Mesenchymal stem cell (in vitro differentiated cells and primary cell): ENCODE data around the gene ZSCAN12.
"Not testable (repeated sequence)": the region's sequence is repeated elsewhere in the genome, so short reads cannot be mapped to it uniquely, and the experiment has no call there.

Source experiments
- DNase-seq: peaks from one replicate; pipeline ENCODE4 v3.0.0-alpha.2; 2013
- H2AFZ ChIP-seq: one replicate; pipeline ENCODE4 v1.6.1; 2013; ENCODE audit warnings: low read depth, mild to moderate bottlenecking, control low read depth, inconsistent platforms, low read length, moderate library complexity
- H2AK5ac ChIP-seq: 2 replicates; pipeline ENCODE4 v1.6.1; 2013; ENCODE audit warnings: low read length, moderate library complexity, mild to moderate bottlenecking, inconsistent platforms; ENCODE audit not compliant: severe bottlenecking
- H2BK120ac ChIP-seq: one replicate; pipeline ENCODE4 v1.6.1; 2013; ENCODE audit warnings: low read depth, mild to moderate bottlenecking, inconsistent platforms, low read length, moderate library complexity
- H2BK12ac ChIP-seq, 2 experiments: one replicate each; pipeline ENCODE4 v1.6.1; 2013; ENCODE audit warnings: inconsistent platforms in 2 of 2, low read length in 2 of 2, mild to moderate bottlenecking in 2 of 2, moderate library complexity in 2 of 2, control low read depth in 1 of 2
- H2BK15ac ChIP-seq: one replicate; pipeline ENCODE4 v1.6.1; 2013; ENCODE audit warnings: mild to moderate bottlenecking, low read depth, inconsistent platforms; ENCODE audit not compliant: poor library complexity, severe bottlenecking
- H2BK5ac ChIP-seq: 2 replicates; pipeline ENCODE4 v1.6.1; 2013; ENCODE audit warnings: low read depth, mild to moderate bottlenecking, low read length, control low read depth, inconsistent platforms; ENCODE audit not compliant: poor library complexity, severe bottlenecking
- H3K14ac ChIP-seq, 2 experiments: one replicate each; pipeline ENCODE4 v1.6.1; 2013; ENCODE audit warnings: inconsistent platforms in 2 of 2, low read length in 2 of 2, control low read depth in 1 of 2, mild to moderate bottlenecking in 1 of 2, moderate library complexity in 1 of 2
- H3K18ac ChIP-seq, 2 experiments: one replicate each; pipeline ENCODE4 v1.6.1; 2013; ENCODE audit warnings: inconsistent platforms in 2 of 2, low read length in 2 of 2, control low read depth in 1 of 2, low read depth in 1 of 2, mild to moderate bottlenecking in 1 of 2
- H3K23ac ChIP-seq, 2 experiments: one replicate each; pipeline ENCODE4 v1.6.1; 2013; ENCODE audit warnings: inconsistent platforms in 2 of 2, low read length in 2 of 2, mild to moderate bottlenecking in 2 of 2, moderate library complexity in 2 of 2, control low read depth in 1 of 2
- H3K27ac ChIP-seq: 2 replicates; pipeline ENCODE4 v1.5.1; 2013; ENCODE audit warnings: mild to moderate bottlenecking, moderate library complexity, low read length, control low read depth, inconsistent platforms; ENCODE audit not compliant: poor library complexity, severe bottlenecking
- H3K27me3 ChIP-seq, 2 experiments: 2 replicates each; pipeline versions ENCODE4 v1.6.1 to v1.7.0; 2013; ENCODE audit warnings: low read length in 2 of 2, mild to moderate bottlenecking in 2 of 2, moderate library complexity in 2 of 2, control low read depth in 1 of 2, inconsistent platforms in 1 of 2; ENCODE audit not compliant: control insufficient read depth in 1 of 2, insufficient read depth in 1 of 2
- H3K36me3 ChIP-seq, 2 experiments: 2 replicates each; pipeline versions ENCODE4 v1.6.1 to v1.7.0; 2013; ENCODE audit warnings: low read length in 2 of 2, control low read depth in 1 of 2, inconsistent platforms in 1 of 2, low read depth in 1 of 2, mild to moderate bottlenecking in 1 of 2; ENCODE audit not compliant: insufficient read depth in 2 of 2, control insufficient read depth in 1 of 2
- H3K4ac ChIP-seq, 2 experiments: one replicate each; pipeline ENCODE4 v1.6.1; 2013; ENCODE audit warnings: inconsistent platforms in 2 of 2, low read length in 2 of 2, mild to moderate bottlenecking in 2 of 2, moderate library complexity in 2 of 2, control low read depth in 1 of 2, low read depth in 1 of 2
- H3K4me1 ChIP-seq: 2 replicates; pipeline ENCODE4 v1.6.1; 2013; ENCODE audit warnings: low read depth, low read length, control low read depth; ENCODE audit not compliant: control insufficient read depth, insufficient read depth
- H3K4me2 ChIP-seq: 2 replicates; pipeline ENCODE4 v1.6.1; 2013; ENCODE audit warnings: low read length, mild to moderate bottlenecking, inconsistent platforms; ENCODE audit not compliant: poor library complexity, severe bottlenecking
- H3K4me3 ChIP-seq, 2 experiments: 2 replicates each; pipeline versions ENCODE4 v1.5.1 to v1.7.0; 2013; ENCODE audit warnings: low read length in 2 of 2, mild to moderate bottlenecking in 2 of 2, control low read depth in 1 of 2, low read depth in 1 of 2; ENCODE audit not compliant: insufficient read depth in 1 of 2
- H3K79me1 ChIP-seq: replicated peaks from 2 replicates; pipeline ENCODE4 v1.6.1; 2013; ENCODE audit warnings: mild to moderate bottlenecking, control low read depth, low read length, inconsistent platforms; ENCODE audit not compliant: poor library complexity, severe bottlenecking
- H3K9ac ChIP-seq: 2 replicates; pipeline ENCODE4 v1.7.0; 2013; ENCODE audit warnings: mild to moderate bottlenecking, low read length, moderate library complexity
- H3K9me3 ChIP-seq: 2 replicates; pipeline ENCODE4 v1.7.0; 2013; ENCODE audit warnings: mild to moderate bottlenecking, low read length; ENCODE audit not compliant: control insufficient read depth
- H4K8ac ChIP-seq: one replicate; pipeline ENCODE4 v1.6.1; 2013; ENCODE audit warnings: inconsistent platforms, mild to moderate bottlenecking, low read length, moderate library complexity
- H4K91ac ChIP-seq: one replicate; pipeline ENCODE4 v1.6.1; 2013; ENCODE audit warnings: mild to moderate bottlenecking, low read length, inconsistent platforms
- WGBS: methylation state at CpG from one replicate; pipeline ENCODE4 v1.1.7; 2013; ENCODE audit warnings: mixed read lengths; 5-methylcytosine and 5-hydroxymethylcytosine counted together

Gene ZSCAN12

GRCh38 chr6:28370440-28370839 lies 29.1 kb downstream of the ZSCAN12 start:
- WGBS, result 63% methylated on average over 2 of the region's 2 CpGs
- Histone ChIP-seq H3K79me1 (peaks cover 1% of the 10 kb centered on the region), H3K9me3 (peaks cover 6% of the 10 kb centered on the region), H2AFZ (no peak overlapping the region), H2AK5ac (no peak overlapping the region), H3K4ac (no peak overlapping the region), H3K27me3 (no peaks in the 10 kb centered on the region), H2BK15ac (no peak overlapping the region), H3K4me1 (no peaks in the 10 kb centered on the region), H3K23ac (no peak overlapping the region), H4K8ac (no peak overlapping the region), H3K36me3 (peaks cover 5 to 19% of the 10 kb centered on the region in 2 experiments), H2BK120ac (no peak overlapping the region), H3K4me2 (no peak overlapping the region), H3K4me3 (no peak overlapping the region), H3K14ac (no peak overlapping the region), H3K27ac (no peak overlapping the region), H3K18ac (no peak overlapping the region), H3K9ac (no peak overlapping the region), H2BK12ac (no peak overlapping the region), H4K91ac (no peak overlapping the region), H2BK5ac (no peak overlapping the region)
- DNase-seq, result no peak

DNA sequence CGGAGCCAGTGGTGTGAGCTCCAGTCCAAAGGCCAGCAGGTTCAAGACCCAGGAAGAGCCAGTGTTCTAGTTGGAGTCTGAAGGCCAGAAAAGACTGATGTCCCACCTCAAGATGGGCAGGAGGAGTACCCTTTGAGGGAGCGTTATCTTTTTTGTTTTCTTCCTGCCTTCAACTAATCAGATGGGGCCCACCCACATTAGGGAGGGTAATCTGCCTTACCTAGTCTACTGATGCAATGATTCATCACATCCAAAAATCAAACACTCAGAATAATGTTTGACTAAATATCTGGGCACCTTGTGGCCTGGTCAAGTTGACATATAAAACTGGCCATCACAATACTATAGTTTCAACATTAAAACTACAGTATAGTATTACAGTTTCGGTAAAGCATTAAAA lies 30.1 kb downstream of the ZSCAN12 start:
- Histone ChIP-seq H2BK120ac (no peak overlapping the region), H3K27ac (no peak overlapping the region), H2BK5ac (no peak overlapping the region), H4K91ac (no peak overlapping the region), H3K27me3 (no peaks in the 10 kb centered on the region), H2AFZ (no peak overlapping the region), H3K4me2 (no peak overlapping the region), H3K4me1 (no peaks in the 10 kb centered on the region), H3K9ac (no peak overlapping the region), H3K14ac (no peak overlapping the region), H3K36me3 (peaks cover 15 to 24% of the 10 kb centered on the region in 2 experiments), H3K79me1 (peaks cover 1% of the 10 kb centered on the region), H2AK5ac (no peak overlapping the region), H2BK15ac (no peak overlapping the region), H3K9me3 (peaks cover 9% of the 10 kb centered on the region), H4K8ac (no peak overlapping the region), H3K4me3 (no peak overlapping the region), H2BK12ac (no peak overlapping the region), H3K4ac (no peak overlapping the region), H3K18ac (no peak overlapping the region), H3K23ac (no peak overlapping the region)
- no peak for DNase-seq
- 100% methylated on average over 2 of the region's 3 CpGs for WGBS

DNA sequence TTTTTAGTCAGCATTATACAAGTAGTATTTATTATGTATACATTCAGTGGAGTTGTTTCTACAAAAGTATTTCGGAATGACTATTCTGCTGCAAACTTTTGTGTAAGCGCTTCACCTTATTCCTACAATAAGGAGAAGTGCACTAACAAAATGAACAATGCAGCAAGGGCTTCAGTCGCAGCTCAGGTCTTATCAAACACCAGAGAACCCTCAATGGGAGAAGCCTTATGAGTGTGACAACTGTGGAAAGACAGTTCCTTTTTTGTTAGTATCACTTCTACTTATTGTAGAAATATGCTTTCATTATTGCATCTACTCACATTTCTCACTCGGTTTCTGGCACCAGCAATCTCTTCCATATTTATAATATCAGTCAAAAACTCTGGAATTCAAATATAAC lies 31.0 kb downstream of the ZSCAN12 start:
- H2BK120ac ChIP-seq, result no peak overlapping the region
- H3K9me3 ChIP-seq, result peaks cover 9% of the 10 kb centered on the region
- H3K27ac ChIP-seq, result no peak overlapping the region
- WGBS, result no CpG with 5 or more reads among the region's 4 CpGs
- H2BK12ac ChIP-seq, result no peak overlapping the region
- peaks cover 21 to 34% of the 10 kb centered on the region in 2 experiments for H3K36me3 ChIP-seq
- H4K91ac ChIP-seq, result no peak overlapping the region
- no peaks in the 10 kb centered on the region for H3K27me3 ChIP-seq
- no peaks in the 10 kb centered on the region for H3K4me1 ChIP-seq
- no peak overlapping the region for H3K4me2 ChIP-seq
- no peak for DNase-seq
- peaks cover 1% of the 10 kb centered on the region for H3K79me1 ChIP-seq
- H2BK5ac ChIP-seq, result no peak overlapping the region
- H3K23ac ChIP-seq, result no peak overlapping the region
- H3K14ac ChIP-seq, result no peak overlapping the region
- no peak overlapping the region for H2AK5ac ChIP-seq
- no peak overlapping the region for H3K18ac ChIP-seq
- H3K9ac ChIP-seq, result no peak overlapping the region
- H3K4me3 ChIP-seq, result no peak overlapping the region
- H2AFZ ChIP-seq, result no peak overlapping the region
- no peak overlapping the region for H4K8ac ChIP-seq
- no peak overlapping the region for H3K4ac ChIP-seq
- no peak overlapping the region for H2BK15ac ChIP-seq

- H2BK5ac ChIP-seq, H3K14ac ChIP-seq, H4K8ac ChIP-seq, H3K23ac ChIP-seq, H4K91ac ChIP-seq, H3K9me3 ChIP-seq, H2AK5ac ChIP-seq, H2BK12ac ChIP-seq, H3K4ac ChIP-seq, H3K9ac ChIP-seq, H3K4me2 ChIP-seq, DNase-seq, H3K27ac ChIP-seq, H2BK120ac ChIP-seq, H3K79me1 ChIP-seq, H3K4me3 ChIP-seq, H2BK15ac ChIP-seq, H2AFZ ChIP-seq, H3K27me3 ChIP-seq, H3K18ac ChIP-seq, H3K4me1 ChIP-seq: not testable (repeated sequence)
- WGBS, result 98% methylated on average over 4 of the region's 4 CpGs
- H3K36me3 ChIP-seq, result peaks cover 25 to 43% of the 10 kb centered on the region in 2 experiments
Measured at GRCh38 chr6:28365590-28365989, 34.0 kb downstream of the ZSCAN12 start.
